ENCODE measurements around the gene ANXA8. TPM values are rescaled to one million over a fixed set of nuclear protein-coding genes. Genes with fewer than 3 reads are reported as not detected.

The ANXA8 gene
- total and polyA plus RNA-seq, 2 experiments from 2014 or later = not detected

DNA sequence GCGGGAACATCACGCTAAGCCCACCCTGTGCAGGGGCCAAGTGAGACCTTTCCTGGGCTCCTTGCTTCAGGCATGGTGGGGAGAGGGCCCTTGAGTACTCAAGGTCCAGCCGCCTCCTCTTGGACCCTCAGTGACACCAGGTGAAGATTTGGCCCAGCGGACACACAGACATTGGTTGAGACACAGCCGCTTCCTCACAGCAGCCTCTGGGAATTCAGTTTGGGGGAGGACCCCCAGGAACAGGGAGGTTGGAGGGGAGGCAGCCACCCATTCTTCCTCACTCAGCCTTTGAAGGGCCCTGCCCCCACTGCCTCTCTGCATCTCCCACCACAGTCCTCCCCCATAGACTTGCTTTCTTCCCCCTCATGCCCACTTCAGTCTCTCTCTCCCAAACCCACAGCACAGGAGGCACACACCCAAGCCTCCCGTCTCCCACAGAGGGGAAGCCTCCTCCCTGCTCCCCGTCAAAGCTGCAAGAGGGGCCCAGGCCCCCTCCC is 31.9 kb downstream of the ANXA8 start (continued):
- TF ChIP-seq, protein P1, sequence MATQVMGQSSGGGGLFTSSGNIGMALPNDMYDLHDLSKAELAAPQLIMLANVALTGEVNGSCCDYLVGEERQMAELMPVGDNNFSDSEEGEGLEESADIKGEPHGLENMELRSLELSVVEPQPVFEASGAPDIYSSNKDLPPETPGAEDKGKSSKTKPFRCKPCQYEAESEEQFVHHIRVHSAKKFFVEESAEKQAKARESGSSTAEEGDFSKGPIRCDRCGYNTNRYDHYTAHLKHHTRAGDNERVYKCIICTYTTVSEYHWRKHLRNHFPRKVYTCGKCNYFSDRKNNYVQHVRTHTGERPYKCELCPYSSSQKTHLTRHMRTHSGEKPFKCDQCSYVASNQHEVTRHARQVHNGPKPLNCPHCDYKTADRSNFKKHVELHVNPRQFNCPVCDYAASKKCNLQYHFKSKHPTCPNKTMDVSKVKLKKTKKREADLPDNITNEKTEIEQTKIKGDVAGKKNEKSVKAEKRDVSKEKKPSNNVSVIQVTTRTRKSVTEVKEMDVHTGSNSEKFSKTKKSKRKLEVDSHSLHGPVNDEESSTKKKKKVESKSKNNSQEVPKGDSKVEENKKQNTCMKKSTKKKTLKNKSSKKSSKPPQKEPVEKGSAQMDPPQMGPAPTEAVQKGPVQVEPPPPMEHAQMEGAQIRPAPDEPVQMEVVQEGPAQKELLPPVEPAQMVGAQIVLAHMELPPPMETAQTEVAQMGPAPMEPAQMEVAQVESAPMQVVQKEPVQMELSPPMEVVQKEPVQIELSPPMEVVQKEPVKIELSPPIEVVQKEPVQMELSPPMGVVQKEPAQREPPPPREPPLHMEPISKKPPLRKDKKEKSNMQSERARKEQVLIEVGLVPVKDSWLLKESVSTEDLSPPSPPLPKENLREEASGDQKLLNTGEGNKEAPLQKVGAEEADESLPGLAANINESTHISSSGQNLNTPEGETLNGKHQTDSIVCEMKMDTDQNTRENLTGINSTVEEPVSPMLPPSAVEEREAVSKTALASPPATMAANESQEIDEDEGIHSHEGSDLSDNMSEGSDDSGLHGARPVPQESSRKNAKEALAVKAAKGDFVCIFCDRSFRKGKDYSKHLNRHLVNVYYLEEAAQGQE (IDR thresholded peaks at IDR 0.05; ENCODE audit: unreplicated experiment) = no peak
- TF ChIP-seq, protein P2, sequence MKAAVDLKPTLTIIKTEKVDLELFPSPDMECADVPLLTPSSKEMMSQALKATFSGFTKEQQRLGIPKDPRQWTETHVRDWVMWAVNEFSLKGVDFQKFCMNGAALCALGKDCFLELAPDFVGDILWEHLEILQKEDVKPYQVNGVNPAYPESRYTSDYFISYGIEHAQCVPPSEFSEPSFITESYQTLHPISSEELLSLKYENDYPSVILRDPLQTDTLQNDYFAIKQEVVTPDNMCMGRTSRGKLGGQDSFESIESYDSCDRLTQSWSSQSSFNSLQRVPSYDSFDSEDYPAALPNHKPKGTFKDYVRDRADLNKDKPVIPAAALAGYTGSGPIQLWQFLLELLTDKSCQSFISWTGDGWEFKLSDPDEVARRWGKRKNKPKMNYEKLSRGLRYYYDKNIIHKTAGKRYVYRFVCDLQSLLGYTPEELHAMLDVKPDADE (IDR thresholded peaks at IDR 0.05) = no peak
- no peak for TF ChIP-seq JUNB (IDR thresholded peaks at IDR 0.05; ENCODE audit: unreplicated experiment)

DNA sequence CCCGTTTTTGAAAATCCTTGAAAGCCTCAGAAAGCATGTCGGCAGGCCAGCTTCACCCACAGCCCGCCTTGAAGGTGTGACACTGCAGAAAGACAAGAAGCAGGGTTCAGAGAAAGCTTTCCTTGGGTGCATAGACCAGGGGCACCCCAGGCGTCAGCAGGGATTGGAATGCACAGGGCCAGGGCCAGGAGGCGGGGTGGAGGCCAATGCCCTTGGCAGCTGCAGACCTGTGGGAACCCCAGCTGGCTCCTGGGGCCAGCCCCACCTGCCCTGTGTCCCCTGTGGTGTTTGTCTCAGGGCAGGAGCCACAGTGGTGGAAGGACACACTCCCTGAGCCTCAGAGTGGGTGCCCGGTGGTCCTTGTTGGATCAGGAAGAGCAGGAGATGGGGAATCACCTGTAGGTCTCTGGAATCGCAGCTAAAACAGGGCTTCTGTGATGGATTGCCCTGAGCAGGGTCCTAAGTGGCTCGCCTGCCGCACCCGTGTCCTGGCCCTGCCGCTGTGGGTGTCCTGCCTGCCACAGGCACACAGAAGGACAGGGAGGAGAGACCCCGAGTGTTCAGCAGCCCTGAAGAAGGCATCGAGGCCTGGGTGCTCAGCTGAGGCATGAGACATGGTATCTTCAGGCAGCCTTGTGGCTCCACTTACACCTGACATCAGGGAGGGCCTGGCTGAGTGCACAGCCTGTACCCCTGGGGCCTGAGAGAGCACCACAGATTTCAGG is 32.5 kb downstream of the ANXA8 start:
- Histone ChIP-seq H3F3A (replicated peaks; ENCODE audit: low read depth) (no peaks in the 10 kb centered on the region), H3K4me2 (no peak overlapping the region), H3K79me2 (replicated peaks; ENCODE audit: insufficient read depth) (no peaks in the 10 kb centered on the region), H3K4me1 (ENCODE audit: insufficient read depth) (no peaks in the 10 kb centered on the region), H2AFZ (no peak overlapping the region), H3K27me3 (ENCODE audit: insufficient read depth) (no peaks in the 10 kb centered on the region), H3K27ac (ENCODE audit: low read depth) (no peak overlapping the region), H3K9me2 (ENCODE audit: insufficient read depth) (no peaks in the 10 kb centered on the region), H3K4me3 (no peak overlapping the region), H3K36me3 (ENCODE audit: insufficient read depth) (no peaks in the 10 kb centered on the region), H4K20me1 (replicated peaks; ENCODE audit: insufficient read depth) (no peaks in the 10 kb centered on the region)
- ATAC-seq (peak; percentile 12; the same call in 2 of the 3 replicates), DNase-seq (ENCODE audit: low spot score) (no peak)
- peaks cover 18% of the 10 kb centered on the region for H3K4me1 Mint-ChIP-seq
- no peaks in the 10 kb centered on the region; the same call in 2 of the 3 replicates for H3K9me3 Mint-ChIP-seq
- H3K27ac Mint-ChIP-seq = no peak overlapping the region
- no peak overlapping the region for H3K4me3 Mint-ChIP-seq
- H3K27me3 Mint-ChIP-seq (ENCODE audit: insufficient read depth, low read depth, poor library complexity) = peaks cover 11% of the 10 kb centered on the region
- H3K36me3 Mint-ChIP-seq (ENCODE audit: low read depth) = no peaks in the 10 kb centered on the region; the same call in 2 of the 3 replicates
- TF ChIP-seq STAT1 (IDR thresholded peaks at IDR 0.05; ENCODE audit: unreplicated experiment) (no peak), EZH2 (IDR thresholded peaks at IDR 0.05; ENCODE audit: low read depth, unreplicated experiment) (no peak), POLR2AphosphoS5 (IDR thresholded peaks at IDR 0.05; ENCODE audit: low read depth) (no peak), NANOG (IDR thresholded peaks at IDR 0.05; ENCODE audit: borderline replicate concordance) (no peak), ZNF114 (CRISPR knock-in tag; IDR thresholded peaks at IDR 0.05) (no peak), ZNF331 (CRISPR knock-in tag; IDR thresholded peaks at IDR 0.05; ENCODE audit: low read depth) (no peak), EZH2phosphoT487 (IDR thresholded peaks at IDR 0.05; ENCODE audit: unreplicated experiment) (no peak)
- TF ChIP-seq, protein P1 (IDR thresholded peaks at IDR 0.05; ENCODE audit: unreplicated experiment) = no peak
